Activated naive CD4-positive, alpha-beta T cell treated with anti-CD3 and anti-CD28 coated beads, Interleukin-2, amount 10 ng/mL, durations not matched to agents 7 days and 5 days (primary cell): ENCODE measurements around the gene POLDIP3.

Experiments
- CTCF ChIA-PET: fragments of 350-600 bp; sonication (Branson Sonifier 250); formaldehyde crosslinking; loops from one replicate; lab custom pipeline; 2021; ENCODE audit warnings: antibody characterized with exemption; lab: Charles Lee
- DNase-seq: peaks from one replicate; pipeline ENCODE4 v3.0.0-alpha.2; 2020
- H3K27ac Mint-ChIP-seq: one replicate; pipeline ENCODE4 v1.8.0; 2021; ENCODE audit warnings: mild to moderate bottlenecking, moderate library complexity, mixed read lengths
- H3K27me3 Mint-ChIP-seq: one replicate; pipeline ENCODE4 v1.8.0; 2021; ENCODE audit warnings: mild to moderate bottlenecking, mixed read lengths
- H3K36me3 Mint-ChIP-seq: one replicate; pipeline ENCODE4 v1.8.0; 2021; ENCODE audit warnings: mixed read lengths
- H3K4me1 Mint-ChIP-seq: one replicate; pipeline ENCODE4 v1.8.0; 2021; ENCODE audit warnings: mixed read lengths
- H3K4me3 Mint-ChIP-seq: one replicate; pipeline ENCODE4 v1.8.0; 2021; ENCODE audit warnings: mild to moderate bottlenecking, moderate library complexity, mixed read lengths
- H3K9me3 Mint-ChIP-seq: one replicate; pipeline ENCODE4 v1.8.0; 2021; ENCODE audit warnings: mixed read lengths

The POLDIP3 gene

DNA sequence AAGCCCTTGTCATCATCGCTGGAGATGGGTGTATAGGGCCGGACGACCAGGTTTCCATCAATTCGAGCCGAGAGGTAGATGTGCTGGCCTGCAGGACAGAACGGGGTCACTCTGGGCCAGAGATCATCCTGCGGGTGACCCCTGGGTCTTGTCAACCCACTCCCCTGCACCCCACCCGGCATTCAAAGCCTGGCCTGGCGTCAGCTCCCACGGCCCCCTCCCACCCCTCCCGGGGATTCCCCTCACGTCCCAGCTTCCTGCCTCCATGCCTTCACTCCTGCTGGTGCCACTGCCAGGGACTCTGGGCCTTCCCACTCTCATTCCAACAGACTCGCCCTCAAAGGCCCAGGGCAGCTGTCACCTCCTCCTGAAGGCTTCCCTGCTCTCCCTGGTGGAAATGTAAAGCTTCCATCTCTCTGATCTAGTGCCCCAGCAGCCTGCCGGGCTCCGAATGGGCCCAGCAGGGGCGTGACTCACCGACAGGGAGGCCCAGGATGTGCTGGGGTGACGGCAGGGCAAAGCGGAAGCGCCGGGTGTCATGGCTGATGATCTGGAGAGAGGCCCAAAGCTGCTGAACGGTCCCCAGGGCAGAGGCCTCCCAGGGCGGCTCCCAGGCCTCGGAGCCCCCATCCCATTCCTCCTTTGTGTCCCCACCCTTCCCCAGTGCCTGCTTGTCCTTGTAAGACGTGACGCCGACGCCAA is 16.4 kb upstream of the POLDIP3 start:
- H3K27ac Mint-ChIP-seq: no peak overlapping the region
- H3K4me3 Mint-ChIP-seq: no peak overlapping the region
- DNase-seq: no peak
- no peaks in the 10 kb centered on the region for H3K27me3 Mint-ChIP-seq
- no peaks in the 10 kb centered on the region for H3K4me1 Mint-ChIP-seq
- H3K36me3 Mint-ChIP-seq: peaks cover 24% of the 10 kb centered on the region
- CTCF ChIA-PET: no interaction called here
- no peaks in the 10 kb centered on the region for H3K9me3 Mint-ChIP-seq

DNA sequence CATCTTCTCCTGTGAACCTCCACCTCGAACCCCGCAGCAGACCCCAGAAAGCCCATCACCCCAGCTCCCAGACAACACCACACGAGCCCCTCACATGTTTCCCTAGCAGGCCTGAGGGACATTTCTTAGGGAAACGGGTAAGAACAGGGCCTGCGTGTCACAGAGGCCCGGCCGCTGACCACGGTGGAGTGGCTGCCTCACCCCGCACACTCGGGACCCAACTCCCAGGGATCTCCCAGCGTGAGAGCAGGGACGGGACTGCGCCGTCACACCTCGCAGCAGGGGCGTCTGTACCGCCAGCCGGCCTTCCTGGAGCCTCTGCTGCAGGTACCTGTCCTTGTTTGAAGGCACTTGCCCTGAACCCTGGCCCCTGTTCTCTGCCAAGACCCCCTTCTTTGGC is 15.5 kb upstream of the POLDIP3 start:
- Mint-ChIP-seq H3K4me1 (no peaks in the 10 kb centered on the region), H3K36me3 (peaks cover 21% of the 10 kb centered on the region)
- CTCF ChIA-PET: no interaction called here

DNA sequence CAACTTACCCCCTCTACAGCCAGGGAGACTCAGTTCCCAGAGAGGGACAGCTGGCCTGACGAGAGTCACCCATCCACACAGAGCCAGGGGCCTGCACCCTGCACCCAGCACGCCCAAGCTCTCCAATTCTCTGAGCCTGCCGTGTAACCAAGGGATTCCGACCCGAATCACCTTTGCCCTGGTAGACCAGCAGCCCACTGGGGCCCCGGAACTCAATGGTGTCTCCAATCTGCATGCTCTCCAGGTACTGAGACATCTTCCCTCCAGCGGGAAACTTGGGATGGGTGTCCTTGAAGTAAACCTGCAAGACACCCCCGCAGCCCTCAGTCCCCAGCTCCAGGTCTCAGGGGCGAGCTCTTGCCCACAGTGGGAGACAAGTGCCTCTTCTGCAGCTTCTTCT is 13.3 kb upstream of the POLDIP3 start:
- DNase-seq: no peak
- Mint-ChIP-seq H3K4me1 (no peaks in the 10 kb centered on the region), H3K27ac (no peak overlapping the region), H3K4me3 (no peak overlapping the region), H3K9me3 (no peaks in the 10 kb centered on the region), H3K27me3 (no peaks in the 10 kb centered on the region), H3K36me3 (peaks cover 20% of the 10 kb centered on the region)
- CTCF ChIA-PET: no interaction called here

More for the DNA sequence above, 15.5 kb upstream of the POLDIP3 start:
- H3K4me3 Mint-ChIP-seq: no peak overlapping the region
- no peak overlapping the region for H3K27ac Mint-ChIP-seq
- no peaks in the 10 kb centered on the region for H3K27me3 Mint-ChIP-seq
- no peaks in the 10 kb centered on the region for H3K9me3 Mint-ChIP-seq
- no peak for DNase-seq

DNA sequence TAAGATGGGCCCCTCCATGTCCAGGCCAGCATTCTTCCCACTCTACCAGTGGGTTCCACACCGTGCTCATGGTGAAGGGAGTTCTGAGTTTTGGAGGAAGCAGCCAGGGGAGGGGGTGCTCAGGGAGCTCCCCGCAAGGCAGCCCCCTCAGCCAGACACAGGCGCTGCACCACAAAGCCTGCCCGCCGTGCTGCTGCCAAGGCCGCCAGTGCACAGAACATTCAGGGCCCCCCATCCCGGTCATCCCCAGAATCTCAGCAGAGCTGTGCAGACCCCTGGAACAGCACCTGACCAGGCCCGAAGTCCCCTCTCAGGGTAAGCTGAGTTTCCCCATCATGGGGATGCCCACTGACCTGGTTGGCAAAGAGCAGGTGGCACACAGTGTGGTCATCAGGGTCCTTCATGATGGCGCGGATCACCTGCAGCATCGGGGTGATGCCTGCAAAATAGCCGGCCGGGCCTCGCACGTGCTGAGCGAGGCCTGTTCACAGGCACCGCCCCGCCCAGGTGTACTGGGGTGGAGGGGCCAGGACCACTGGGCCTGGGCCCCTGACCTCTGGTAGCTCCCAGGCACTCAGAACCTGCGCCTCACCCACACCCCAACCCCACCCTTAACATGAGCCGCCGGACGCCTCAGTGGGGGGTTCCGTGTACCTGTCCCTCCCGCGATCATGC is 12.4 kb upstream of the POLDIP3 start:
- no peaks in the 10 kb centered on the region for H3K27me3 Mint-ChIP-seq
- H3K27ac Mint-ChIP-seq: no peak overlapping the region
- peaks cover 18% of the 10 kb centered on the region for H3K36me3 Mint-ChIP-seq
- H3K4me3 Mint-ChIP-seq: no peak overlapping the region
- H3K4me1 Mint-ChIP-seq: no peaks in the 10 kb centered on the region
- CTCF ChIA-PET: interaction anchor here (0.9 kb wide), 2 partner anchors 9 to 10 kb away, joined by 3 read pairs; no protein-coding TSS in a partner anchor
- no peak for DNase-seq
- H3K9me3 Mint-ChIP-seq: no peaks in the 10 kb centered on the region

- H3K9me3 Mint-ChIP-seq: no peaks in the 10 kb centered on the region
- no peak overlapping the region for H3K4me3 Mint-ChIP-seq
- no peak for DNase-seq
- CTCF ChIA-PET: interaction anchor here (0.9 kb wide), 2 partner anchors 9 to 11 kb away, joined by 3 read pairs; no protein-coding TSS in a partner anchor
- peaks cover 18% of the 10 kb centered on the region for H3K36me3 Mint-ChIP-seq
- no peak overlapping the region for H3K27ac Mint-ChIP-seq
- peaks cover 2% of the 10 kb centered on the region for H3K4me1 Mint-ChIP-seq
- H3K27me3 Mint-ChIP-seq: no peaks in the 10 kb centered on the region
Measured at GRCh38 chr22:42626431-42626830, 11.7 kb upstream of the POLDIP3 start.

- DNase-seq: no peak
- Mint-ChIP-seq H3K4me3 (no peak overlapping the region), H3K27me3 (no peaks in the 10 kb centered on the region), H3K36me3 (peaks cover 18% of the 10 kb centered on the region), H3K27ac (no peak overlapping the region), H3K4me1 (peaks cover 3% of the 10 kb centered on the region), H3K9me3 (no peaks in the 10 kb centered on the region)
- CTCF ChIA-PET: interaction anchor here (1.1 kb wide), 1 partner anchor 18 kb away, joined by 3 read pairs; no protein-coding TSS in a partner anchor
Measured at GRCh38 chr22:42625416-42625815, 10.7 kb upstream of the POLDIP3 start.

GRCh38 chr22:42624551-42625106 is 9.9 kb upstream of the POLDIP3 start:
- Mint-ChIP-seq H3K27ac (peak overlapping the region; percentile 37), H3K4me1 (peaks cover 3% of the 10 kb centered on the region), H3K9me3 (no peaks in the 10 kb centered on the region), H3K27me3 (no peaks in the 10 kb centered on the region), H3K4me3 (no peak overlapping the region), H3K36me3 (peaks cover 15% of the 10 kb centered on the region)
- CTCF ChIA-PET: interaction anchor here (1.1 kb wide), 1 partner anchor 19 kb away, joined by 3 read pairs; no protein-coding TSS in a partner anchor
- DNase-seq: no peak

- H3K27me3 Mint-ChIP-seq: no peaks in the 10 kb centered on the region
- no peaks in the 10 kb centered on the region for H3K9me3 Mint-ChIP-seq
- H3K27ac Mint-ChIP-seq: no peak overlapping the region
- CTCF ChIA-PET: interaction anchor here (1.1 kb wide), 1 partner anchor 20 kb away, joined by 3 read pairs; no protein-coding TSS in a partner anchor
- H3K36me3 Mint-ChIP-seq: peaks cover 15% of the 10 kb centered on the region
- peaks cover 3% of the 10 kb centered on the region for H3K4me1 Mint-ChIP-seq
- H3K4me3 Mint-ChIP-seq: no peak overlapping the region
- no peak for DNase-seq
Measured at GRCh38 chr22:42623756-42624441, 9.2 kb upstream of the POLDIP3 start.

DNA sequence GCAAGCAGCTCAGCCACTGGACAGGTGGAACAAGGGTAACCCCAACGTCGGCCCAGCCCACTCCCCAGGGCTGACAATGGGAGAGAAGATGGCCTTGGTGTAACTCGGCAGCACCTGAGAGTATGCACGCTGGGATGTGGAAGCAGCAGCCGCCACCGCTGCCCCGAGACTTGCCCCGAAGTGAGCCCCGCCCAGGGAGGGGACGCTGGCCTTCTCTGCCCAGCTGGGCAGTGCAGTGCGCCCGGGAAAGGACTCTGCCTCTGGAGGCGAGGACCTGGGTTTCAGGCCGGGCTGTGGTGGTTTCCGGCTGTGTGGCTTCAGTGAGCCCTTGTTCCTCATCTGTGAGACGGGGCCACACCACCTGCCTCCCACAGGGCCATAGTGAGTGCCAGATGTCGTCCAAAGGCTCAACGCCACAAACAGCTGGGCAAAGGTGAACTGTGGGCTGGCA is 8.6 kb upstream of the POLDIP3 start:
- H3K4me3 Mint-ChIP-seq: no peak overlapping the region
- H3K4me1 Mint-ChIP-seq: peaks cover 3% of the 10 kb centered on the region
- no peak overlapping the region for H3K27ac Mint-ChIP-seq
- DNase-seq: no peak
- H3K27me3 Mint-ChIP-seq: no peaks in the 10 kb centered on the region
- H3K9me3 Mint-ChIP-seq: no peaks in the 10 kb centered on the region
- CTCF ChIA-PET: interaction anchor here (1.2 to 1.6 kb wide), 2 partner anchors 16 to 244 kb away, joined by 3 read pairs; no protein-coding TSS in a partner anchor
- H3K36me3 Mint-ChIP-seq: peaks cover 13% of the 10 kb centered on the region

DNA sequence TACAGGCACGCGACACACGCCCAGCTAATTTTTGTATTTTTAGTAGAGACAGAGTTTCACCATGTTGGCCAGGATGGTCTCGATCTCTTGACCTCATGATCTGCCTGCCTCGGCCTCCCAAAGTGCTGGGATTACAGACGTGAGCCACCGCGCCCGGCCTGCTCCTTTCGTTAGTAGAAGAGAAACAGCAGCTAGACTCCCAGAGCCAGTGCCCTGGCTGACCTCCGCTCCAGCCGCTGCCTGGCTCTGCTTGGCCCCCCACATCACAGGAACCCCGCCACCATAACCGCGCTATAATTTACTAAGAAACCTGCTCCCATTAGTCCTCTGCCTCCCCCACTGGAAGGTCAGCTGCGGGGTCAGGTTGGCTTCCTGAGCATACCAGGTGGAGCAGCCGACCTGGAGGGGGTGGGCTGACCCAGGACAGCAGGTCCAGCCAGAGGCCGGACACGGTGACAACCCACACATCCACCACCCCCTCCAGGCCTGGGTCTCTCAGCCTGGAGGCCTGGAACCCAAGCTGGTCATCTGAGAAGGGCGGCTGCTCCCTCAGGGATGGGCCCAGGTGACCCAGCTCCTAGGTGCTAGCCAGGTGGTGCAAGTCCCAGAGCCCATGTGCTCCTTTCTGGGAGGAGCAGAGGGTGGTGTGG is 7.5 kb upstream of the POLDIP3 start:
- Mint-ChIP-seq H3K36me3 (peaks cover 10% of the 10 kb centered on the region), H3K9me3 (no peaks in the 10 kb centered on the region), H3K27me3 (no peaks in the 10 kb centered on the region), H3K4me3 (no peak overlapping the region), H3K4me1 (peaks cover 10% of the 10 kb centered on the region), H3K27ac (peak overlapping the region; percentile 37)
- no peak for DNase-seq
- CTCF ChIA-PET: interaction anchor here (0.9 to 2.2 kb wide), 7 partner anchors 15 to 562 kb away, joined by 3 to 10 read pairs (median 3); partner anchors contain the start of gene ATP5MGL

- no peak overlapping the region for H3K4me3 Mint-ChIP-seq
- H3K27me3 Mint-ChIP-seq: no peaks in the 10 kb centered on the region
- CTCF ChIA-PET: interaction anchor here (0.5 to 2.2 kb wide), 10 partner anchors 15 to 471 kb away, joined by 3 to 10 read pairs (median 4); partner anchors contain the start of gene ATP5MGL
- peak; percentile 71 for DNase-seq
- H3K9me3 Mint-ChIP-seq: no peaks in the 10 kb centered on the region
- H3K27ac Mint-ChIP-seq: no peak overlapping the region
- peaks cover 14% of the 10 kb centered on the region for H3K4me1 Mint-ChIP-seq
- H3K36me3 Mint-ChIP-seq: peaks cover 9% of the 10 kb centered on the region
Measured at GRCh38 chr22:42621505-42622002, 6.9 kb upstream of the POLDIP3 start.

GRCh38 chr22:42620084-42620483 is 5.4 kb upstream of the POLDIP3 start:
- peaks cover 6% of the 10 kb centered on the region for H3K36me3 Mint-ChIP-seq
- no peak for DNase-seq
- no peak overlapping the region for H3K4me3 Mint-ChIP-seq
- H3K27ac Mint-ChIP-seq: no peak overlapping the region
- H3K27me3 Mint-ChIP-seq: no peaks in the 10 kb centered on the region
- CTCF ChIA-PET: interaction anchor here (1.3 kb wide), 1 partner anchor 472 kb away, joined by 3 read pairs; no protein-coding TSS in a partner anchor
- no peaks in the 10 kb centered on the region for H3K9me3 Mint-ChIP-seq
- peaks cover 25% of the 10 kb centered on the region for H3K4me1 Mint-ChIP-seq
